Measurements from ENCODE around the gene ZCCHC17. TPM values are rescaled to one million over a fixed set of nuclear protein-coding genes. Genes with fewer than 3 reads are reported as not detected.

Gene ZCCHC17
- total RNA-seq, 2 donors from 2014 or later, result 35.3 to 37.8 TPM

DNA sequence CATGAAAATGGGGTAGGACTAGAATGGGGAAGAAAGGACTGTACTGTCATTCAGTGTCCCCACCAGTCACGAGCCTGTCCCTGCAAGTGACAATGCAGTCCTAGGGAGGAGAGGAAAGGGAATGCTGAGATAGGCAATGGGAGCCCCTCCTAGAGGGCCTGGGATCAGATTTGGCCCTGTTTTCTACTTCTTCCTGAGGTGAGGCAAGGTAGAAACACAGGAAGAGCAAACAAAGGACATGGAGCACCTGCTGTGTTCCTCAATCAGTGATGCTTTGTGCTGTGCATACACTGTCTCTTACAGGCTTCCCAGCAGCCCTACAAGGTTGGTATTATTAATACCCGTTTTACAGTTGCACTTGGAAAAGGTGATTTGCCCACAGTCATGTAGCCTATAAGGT, 70.0 kb downstream of the ZCCHC17 start:
- H3K27ac Mint-ChIP-seq, result no peak overlapping the region

DNA sequence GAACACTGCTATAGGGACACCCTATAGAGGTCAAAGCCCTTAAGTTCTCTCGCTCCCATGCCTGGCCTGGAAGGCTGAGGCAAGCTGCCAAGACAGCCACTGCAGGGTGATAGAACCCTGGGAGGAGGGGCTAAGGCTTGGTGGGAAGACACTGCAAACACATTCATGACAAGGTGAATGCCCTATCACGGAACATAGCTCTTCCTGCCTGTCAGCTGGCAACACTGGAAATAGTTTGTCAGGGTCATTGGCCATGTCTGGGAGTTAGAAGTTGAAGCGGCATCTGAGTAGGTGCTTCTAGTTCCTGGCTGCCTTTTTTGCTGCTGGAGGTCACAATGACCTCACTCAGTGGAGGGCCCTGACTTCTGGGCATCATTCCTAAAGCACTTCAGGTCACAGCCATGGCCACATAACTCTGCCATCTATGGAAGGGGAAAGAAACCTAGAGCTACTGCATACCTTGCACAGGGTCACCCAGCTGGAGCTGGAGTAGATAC, 71.8 kb downstream of the ZCCHC17 start:
- H3K4me3 Mint-ChIP-seq, result no peak overlapping the region
- ATAC-seq, result no peak
- no peak overlapping the region for H3K27ac Mint-ChIP-seq
- no peaks in the 10 kb centered on the region for H3K9me3 Mint-ChIP-seq
- DNase-seq (ENCODE audit: low spot score), result no peak
- peaks cover 12 to 15% of the 10 kb centered on the region in 2 donors for H3K4me1 Mint-ChIP-seq (ENCODE audit: low read depth in 2 of 2)
- H3K36me3 Mint-ChIP-seq, result peaks cover 11% of the 10 kb centered on the region
- H3K27me3 Mint-ChIP-seq, result no peaks in the 10 kb centered on the region

More for the DNA sequence above, 70.0 kb downstream of the ZCCHC17 start:
- Mint-ChIP-seq H3K36me3 (peaks cover 12% of the 10 kb centered on the region), H3K4me1 (ENCODE audit: low read depth in 2 of 2) (no peaks in the 10 kb centered on the region), H3K27me3 (no peaks in the 10 kb centered on the region), H3K9me3 (no peaks in the 10 kb centered on the region), H3K4me3 (no peak overlapping the region)
- DNase-seq (ENCODE audit: low spot score), result no peak
- no peak for ATAC-seq

DNA sequence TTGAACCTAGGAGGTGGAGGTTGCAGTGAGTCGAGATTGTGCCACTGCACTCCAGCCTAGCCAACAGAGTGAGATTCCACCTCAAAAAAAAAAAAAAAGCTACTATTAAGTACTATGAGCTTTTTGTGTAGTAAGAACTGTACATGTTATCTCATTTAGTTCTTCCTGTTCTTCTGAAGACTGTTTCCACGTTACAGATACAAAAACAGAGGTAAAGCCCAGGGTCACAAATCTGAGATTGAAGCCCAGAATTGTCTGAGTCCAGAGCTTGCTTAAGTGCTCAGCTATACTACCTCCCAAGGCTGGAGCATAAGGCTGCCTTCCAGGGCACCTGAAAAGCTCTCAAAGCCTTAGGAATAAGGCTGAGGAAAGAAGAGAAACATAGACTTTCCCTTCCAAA, 73.2 kb downstream of the ZCCHC17 start:
- no peaks in the 10 kb centered on the region for H3K27me3 Mint-ChIP-seq
- peaks cover 12 to 18% of the 10 kb centered on the region in 2 donors for H3K4me1 Mint-ChIP-seq (ENCODE audit: low read depth in 2 of 2)
- ATAC-seq, result no peak

DNA sequence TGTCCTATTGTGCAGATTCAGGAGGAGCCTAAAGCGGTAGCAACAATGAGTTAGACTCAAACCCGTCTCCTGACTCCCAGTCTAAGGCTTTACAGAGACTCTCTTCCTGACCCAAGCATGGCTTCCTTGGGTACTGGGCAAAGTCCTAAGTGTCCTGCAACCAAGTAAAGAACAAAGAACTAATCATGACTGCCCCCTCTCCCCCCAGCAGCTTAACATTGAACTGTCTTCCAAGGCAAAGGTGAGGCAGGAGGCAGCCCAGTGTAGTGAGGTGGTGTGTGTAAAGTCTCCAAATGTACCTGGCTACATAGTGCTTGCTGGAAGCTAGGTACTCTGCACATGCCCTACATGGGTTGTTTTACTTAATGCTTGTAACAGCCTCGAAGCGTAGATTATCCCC, 73.7 kb downstream of the ZCCHC17 start:
- H3K4me1 Mint-ChIP-seq (ENCODE audit: low read depth in 2 of 2), result peaks cover 12 to 18% of the 10 kb centered on the region in 2 donors
- no peaks in the 10 kb centered on the region for H3K9me3 Mint-ChIP-seq
- H3K27me3 Mint-ChIP-seq, result no peaks in the 10 kb centered on the region
- H3K4me3 Mint-ChIP-seq, result no peak overlapping the region
- no peak for DNase-seq (ENCODE audit: low spot score)
- H3K27ac Mint-ChIP-seq, result no peak overlapping the region
- ATAC-seq, result no peak
- H3K36me3 Mint-ChIP-seq, result no peaks in the 10 kb centered on the region

More for the DNA sequence above, 73.2 kb downstream of the ZCCHC17 start:
- no peak for DNase-seq (ENCODE audit: low spot score)
- H3K27ac Mint-ChIP-seq, result no peak overlapping the region
- peaks cover 1% of the 10 kb centered on the region for H3K36me3 Mint-ChIP-seq
- no peak overlapping the region for H3K4me3 Mint-ChIP-seq
- H3K9me3 Mint-ChIP-seq, result no peaks in the 10 kb centered on the region

DNA sequence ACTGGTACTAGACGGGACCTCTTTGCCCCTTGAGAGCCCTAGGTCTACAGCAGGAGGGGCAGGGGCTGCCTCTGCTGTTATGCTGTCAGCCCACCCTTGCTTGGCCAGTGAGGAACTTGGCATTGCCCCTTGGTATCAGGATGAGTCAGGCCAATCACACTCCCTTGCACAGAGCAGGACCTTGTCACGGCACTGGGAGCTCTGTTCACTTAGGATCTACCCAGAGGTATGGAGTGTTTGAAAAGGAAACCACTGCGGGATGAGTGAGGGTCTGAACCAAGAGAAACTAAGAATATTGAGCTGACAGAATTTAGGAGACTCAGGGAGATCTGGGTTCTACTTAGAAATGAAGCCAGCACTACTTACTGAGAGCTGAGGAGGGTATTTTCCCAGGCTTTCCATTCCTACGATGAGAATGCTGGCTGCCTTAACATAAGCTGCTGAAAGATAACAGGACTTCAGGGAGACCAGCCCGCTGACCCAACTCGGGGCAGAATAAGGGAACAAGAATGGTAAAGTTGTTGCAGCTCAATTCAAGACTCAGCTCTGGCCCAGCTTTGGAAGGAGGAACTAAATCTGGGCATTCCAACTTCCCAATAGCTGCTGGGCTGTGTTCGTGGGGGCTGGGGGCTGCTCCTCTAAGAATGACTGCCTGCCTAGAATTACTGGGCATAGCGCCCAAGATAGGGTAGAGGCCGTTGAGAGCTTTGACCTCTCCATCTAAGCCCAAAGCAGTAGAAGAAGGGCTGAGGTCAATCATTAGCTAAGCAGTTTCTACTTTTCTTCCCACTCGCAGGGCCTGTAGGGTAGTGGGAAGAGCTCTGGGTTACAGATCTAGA, 74.5 kb downstream of the ZCCHC17 start:
- Mint-ChIP-seq H3K27ac (no peak overlapping the region), H3K36me3 (no peaks in the 10 kb centered on the region), H3K4me3 (no peak overlapping the region), H3K4me1 (ENCODE audit: low read depth in 2 of 2) (peaks cover 12 to 18% of the 10 kb centered on the region in 2 donors), H3K27me3 (no peaks in the 10 kb centered on the region), H3K9me3 (no peaks in the 10 kb centered on the region)
- DNase-seq (ENCODE audit: low spot score) (no peak), ATAC-seq (no peak)

DNA sequence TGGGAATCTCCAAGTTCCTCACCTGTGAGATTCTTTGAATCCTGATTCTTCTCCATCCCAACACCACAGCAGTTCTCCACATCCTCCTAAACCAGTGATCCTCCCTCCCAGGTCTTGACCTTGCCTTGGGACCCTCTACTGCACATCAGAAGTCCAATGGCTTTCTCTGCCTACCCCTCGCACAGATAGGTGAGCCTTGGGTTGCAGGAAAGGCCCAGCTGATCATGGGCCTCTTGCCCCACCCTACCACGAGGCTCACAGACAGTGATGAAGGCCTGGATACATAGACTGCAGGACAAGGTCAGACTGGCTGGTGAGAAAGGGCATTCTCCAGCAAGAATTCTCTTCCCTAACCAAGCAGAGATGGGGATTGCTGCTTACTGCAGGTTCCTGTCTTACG, 75.2 kb downstream of the ZCCHC17 start:
- no peaks in the 10 kb centered on the region for H3K9me3 Mint-ChIP-seq

DNA sequence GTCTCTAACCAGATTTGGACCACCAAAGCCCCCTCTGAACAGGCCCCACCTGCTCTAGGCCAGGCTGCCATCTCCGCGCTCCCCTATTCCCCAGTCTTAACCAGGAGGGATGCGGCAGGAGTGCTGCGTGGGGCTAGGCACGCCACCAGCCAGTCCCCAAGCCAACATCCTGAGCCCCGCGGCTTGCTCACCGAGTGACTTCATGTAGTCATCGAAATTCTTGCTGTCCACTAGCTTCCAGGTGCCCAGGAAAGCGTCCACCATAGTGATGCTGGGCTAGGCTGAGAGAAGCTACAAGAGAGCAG, 75.9 kb downstream of the ZCCHC17 start:
- no peak for DNase-seq (ENCODE audit: low spot score)
- peak overlapping the region in 1 of 2 donors; percentile 57 for H3K27ac Mint-ChIP-seq
- H3K4me3 Mint-ChIP-seq, result peak overlapping the region; percentile 2
- ATAC-seq, result no peak
- H3K36me3 Mint-ChIP-seq, result no peaks in the 10 kb centered on the region
- H3K27me3 Mint-ChIP-seq, result no peaks in the 10 kb centered on the region
- peaks cover 16 to 22% of the 10 kb centered on the region in 2 donors for H3K4me1 Mint-ChIP-seq (ENCODE audit: low read depth in 2 of 2)
- H3K9me3 Mint-ChIP-seq, result no peaks in the 10 kb centered on the region

More for the DNA sequence above, 75.2 kb downstream of the ZCCHC17 start:
- Mint-ChIP-seq H3K27me3 (no peaks in the 10 kb centered on the region), H3K4me3 (peak overlapping the region; percentile 2), H3K27ac (peak overlapping the region in 1 of 2 donors; percentile 57), H3K36me3 (no peaks in the 10 kb centered on the region), H3K4me1 (ENCODE audit: low read depth in 2 of 2) (peaks cover 16 to 22% of the 10 kb centered on the region in 2 donors)
- ATAC-seq (no peak), DNase-seq (ENCODE audit: low spot score) (no peak)

DNA sequence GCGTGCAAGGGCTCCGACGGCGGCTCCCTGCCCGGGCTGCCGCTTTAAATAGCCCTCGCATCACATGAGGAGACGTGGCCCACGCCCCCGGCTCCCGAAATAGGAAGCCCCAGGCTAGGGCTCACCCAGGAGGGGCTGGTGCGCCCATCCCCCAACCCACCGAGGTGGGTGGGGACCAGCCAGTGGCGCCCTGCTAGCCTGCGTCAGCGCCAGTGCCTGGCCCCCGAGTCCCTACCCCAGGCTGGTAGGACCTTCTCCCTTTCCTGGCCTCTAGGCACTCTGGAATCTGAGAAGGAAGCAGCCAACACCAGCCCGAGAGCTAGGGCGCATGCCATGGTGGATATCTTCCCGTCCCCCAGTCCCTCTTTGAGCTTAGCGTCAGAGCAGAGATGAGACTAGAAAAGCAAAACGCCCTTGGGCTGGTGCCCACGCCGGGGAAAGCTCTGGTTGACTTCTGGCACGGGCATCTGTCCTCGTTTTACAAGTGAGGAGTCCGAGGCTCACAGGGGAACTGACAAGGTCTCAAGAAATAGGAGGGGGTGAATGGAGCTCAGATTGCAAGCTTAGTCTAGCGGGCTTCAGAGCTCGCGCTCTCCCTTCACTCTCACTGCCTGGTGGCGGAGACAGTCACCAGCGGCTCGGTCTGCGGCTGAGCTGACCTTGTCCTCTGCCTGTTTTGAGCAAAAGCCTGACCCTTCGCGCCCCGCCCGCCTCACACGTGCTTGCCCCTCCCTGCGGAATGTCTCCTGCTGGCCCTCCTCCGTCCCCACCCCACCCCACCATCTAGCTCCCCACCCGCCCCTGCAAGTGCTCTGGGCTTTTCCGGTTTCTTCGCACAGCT, 76.4 kb downstream of the ZCCHC17 start, which contains the start of gene FABP3:
TSS of gene FABP3 (minus strand) at position 21 of the 841 bp plus-strand sequence. CDS start 62 bp downstream, outside the sequence.
- Mint-ChIP-seq H3K4me3 (peak within 1 kb of the TSS; percentile 56), H3K9me3 (no peaks in the 10 kb centered on the region), H3K4me1 (ENCODE audit: low read depth in 2 of 2) (peaks cover 16 to 22% of the 10 kb centered on the region in 2 donors), H3K36me3 (no peaks in the 10 kb centered on the region), H3K27me3 (no peaks in the 10 kb centered on the region), H3K27ac (peak within 1 kb of the TSS in 1 of 2 donors; percentile 57)
- ATAC-seq (peak; percentile 40 to 69), DNase-seq (ENCODE audit: low spot score) (no peak)

DNA sequence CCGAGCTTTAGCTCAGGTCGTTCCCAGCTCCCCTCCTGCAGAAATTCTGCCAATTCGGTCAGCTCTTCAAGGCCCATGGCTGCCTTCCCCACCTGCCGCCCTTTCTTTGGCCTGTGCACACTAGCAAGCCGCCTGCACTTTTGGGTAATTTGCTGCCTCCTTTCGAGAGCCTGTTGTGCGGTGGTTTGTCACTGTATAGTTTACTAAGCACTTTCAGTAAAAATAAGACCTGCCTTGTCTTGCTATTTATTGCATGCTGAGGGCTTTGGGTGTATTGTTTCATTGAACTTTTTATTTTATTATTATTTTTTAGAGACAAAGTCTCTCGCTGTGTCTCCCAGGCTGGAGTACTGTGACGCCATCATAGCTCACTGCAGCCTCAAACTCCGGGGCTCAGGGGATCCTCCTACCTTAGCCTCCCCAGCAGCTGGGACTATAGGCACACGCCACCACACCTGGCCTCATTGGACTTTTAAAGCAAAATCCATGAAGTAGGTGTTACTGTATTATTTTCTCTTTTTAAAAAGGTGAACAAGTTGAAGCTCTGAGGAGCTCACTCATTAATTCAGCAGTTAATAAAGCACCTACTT, 77.2 kb downstream of the ZCCHC17 start:
- H3K27me3 Mint-ChIP-seq, result no peaks in the 10 kb centered on the region
- H3K36me3 Mint-ChIP-seq, result no peaks in the 10 kb centered on the region
- peak overlapping the region; percentile 56 for H3K4me3 Mint-ChIP-seq
- ATAC-seq (no peak), DNase-seq (ENCODE audit: low spot score) (no peak)
- H3K27ac Mint-ChIP-seq, result peak overlapping the region in 1 of 2 donors; percentile 29
- no peaks in the 10 kb centered on the region for H3K9me3 Mint-ChIP-seq
- peaks cover 16 to 22% of the 10 kb centered on the region in 2 donors for H3K4me1 Mint-ChIP-seq (ENCODE audit: low read depth in 2 of 2)

DNA sequence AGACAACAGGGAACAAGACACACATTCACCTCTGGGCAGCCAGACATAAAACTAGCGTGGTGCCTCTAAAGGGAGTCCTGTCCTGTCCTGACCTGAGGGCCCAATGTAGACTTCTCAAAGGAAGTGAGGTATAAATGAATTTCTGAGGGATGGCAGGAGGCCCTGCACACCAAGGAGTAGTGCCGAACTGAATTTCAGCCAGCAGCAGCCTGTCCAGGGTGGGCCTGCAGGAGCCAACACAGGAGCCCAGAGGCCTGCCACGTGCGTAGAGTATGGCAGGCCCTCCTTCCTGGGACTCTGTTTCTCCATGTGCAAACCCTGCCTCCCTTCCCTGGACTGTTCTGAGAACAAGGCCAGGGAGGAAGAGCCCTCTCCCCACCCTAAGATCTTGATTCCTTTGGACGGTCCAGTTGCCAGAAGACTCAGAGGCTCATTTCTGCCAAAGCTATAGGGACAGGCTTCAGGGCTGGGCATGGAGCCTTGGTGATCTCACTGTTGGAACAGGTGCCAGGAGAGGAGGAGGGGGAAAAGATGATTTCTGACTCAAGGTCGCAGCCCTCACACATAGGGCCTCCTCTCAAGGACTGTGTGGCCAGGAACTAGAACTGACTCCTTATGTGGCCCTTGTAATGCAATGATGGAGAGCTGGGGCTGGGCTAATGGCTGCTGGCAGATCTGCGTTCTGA, 77.8 kb downstream of the ZCCHC17 start:
- DNase-seq (ENCODE audit: low spot score) (no peak), ATAC-seq (no peak)
- H3K4me3 Mint-ChIP-seq, result peak overlapping the region; percentile 56
- H3K27ac Mint-ChIP-seq, result no peak overlapping the region
- H3K27me3 Mint-ChIP-seq, result no peaks in the 10 kb centered on the region
- H3K36me3 Mint-ChIP-seq, result no peaks in the 10 kb centered on the region
- H3K4me1 Mint-ChIP-seq (ENCODE audit: low read depth in 2 of 2), result peaks cover 16 to 22% of the 10 kb centered on the region in 2 donors
- no peaks in the 10 kb centered on the region for H3K9me3 Mint-ChIP-seq

DNA sequence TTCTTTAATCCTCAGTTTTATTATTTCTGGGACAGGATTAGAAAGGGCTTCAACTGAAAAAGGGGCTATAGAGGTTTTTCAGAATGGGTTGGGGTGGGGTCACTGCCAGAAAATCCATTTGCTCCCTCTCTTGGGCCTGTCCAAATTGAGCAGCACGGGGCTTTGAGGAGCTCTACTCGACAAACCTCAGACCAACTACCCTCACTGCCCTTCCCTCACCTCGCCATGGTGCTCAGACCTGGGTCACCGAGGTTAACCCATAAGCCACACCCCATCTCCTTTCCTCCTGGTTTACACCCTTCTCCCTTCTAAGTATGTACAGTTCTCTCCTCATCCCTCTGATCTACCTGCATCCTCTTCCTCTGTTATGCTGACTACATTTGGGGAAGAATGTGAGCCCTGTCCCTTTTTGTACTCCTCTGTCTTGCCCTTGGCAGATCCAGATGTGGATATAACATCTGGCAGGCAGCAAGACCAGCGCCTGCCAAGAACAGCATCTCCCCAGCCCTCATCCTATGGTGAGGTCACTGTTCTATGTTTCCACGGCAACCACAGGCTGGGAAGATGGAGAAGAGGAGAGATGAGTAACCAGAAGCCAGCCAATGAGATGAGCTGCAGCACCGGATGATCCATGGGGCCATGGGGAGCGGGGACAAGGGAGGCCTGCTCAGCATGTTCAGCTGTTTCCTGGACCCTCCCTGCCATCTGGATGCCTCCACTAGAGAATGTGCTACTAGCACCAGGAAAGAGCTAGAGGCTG, 79.7 kb downstream of the ZCCHC17 start:
- peaks cover 16 to 22% of the 10 kb centered on the region in 2 donors for H3K4me1 Mint-ChIP-seq (ENCODE audit: low read depth in 2 of 2)
- no peaks in the 10 kb centered on the region for H3K27me3 Mint-ChIP-seq
- H3K4me3 Mint-ChIP-seq, result no peak overlapping the region
- no peak overlapping the region for H3K27ac Mint-ChIP-seq
- DNase-seq (ENCODE audit: low spot score) (no peak), ATAC-seq (no peak)
- no peaks in the 10 kb centered on the region for H3K9me3 Mint-ChIP-seq
- H3K36me3 Mint-ChIP-seq, result no peaks in the 10 kb centered on the region

DNA sequence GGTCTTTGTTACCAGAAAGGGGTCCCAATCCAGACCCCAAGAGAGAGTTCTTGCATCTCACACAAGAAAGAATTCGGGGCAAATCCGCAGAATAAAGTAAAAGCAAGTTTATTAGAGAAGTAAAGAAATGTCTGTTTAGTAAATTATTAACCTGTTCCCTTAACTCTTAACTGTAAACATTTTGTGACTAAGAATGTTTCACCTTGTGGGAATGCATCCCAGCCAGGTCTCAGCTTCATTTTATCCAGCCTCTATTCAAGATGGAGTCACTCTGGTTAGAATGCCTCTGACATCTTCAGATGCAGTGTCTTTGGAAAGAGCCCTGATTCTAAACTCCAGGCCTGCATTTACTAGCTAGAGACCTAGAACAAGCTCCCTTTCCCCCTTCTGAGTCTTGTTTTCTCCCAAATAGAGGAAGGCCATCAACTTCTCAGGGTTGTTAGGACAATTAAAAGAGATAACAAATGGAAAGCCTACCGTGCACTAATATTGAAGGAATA, 80.6 kb downstream of the ZCCHC17 start:
- Mint-ChIP-seq H3K36me3 (no peaks in the 10 kb centered on the region), H3K27me3 (peaks cover 4 to 5% of the 10 kb centered on the region in 2 donors), H3K4me1 (ENCODE audit: low read depth in 2 of 2) (peaks cover 11 to 17% of the 10 kb centered on the region in 2 donors), H3K27ac (no peak overlapping the region), H3K9me3 (no peaks in the 10 kb centered on the region), H3K4me3 (no peak overlapping the region)
- ATAC-seq (no peak), DNase-seq (ENCODE audit: low spot score) (no peak)

Measured in natural killer cell treated with Interleukin-12 subunit alpha and Interleukin-12 subunit beta and Interleukin-15 and Interleukin-18, amount 100 ng/mL, for 72 hours (primary cell).